HG02970 (cell line): ENCODE results near the gene SVIL.
"Not testable (repeated sequence)": the region's sequence is repeated elsewhere in the genome, so short reads cannot be mapped to it uniquely, and the experiment has no call there.

Source experiments
- ATAC-seq: cut with Tn5 transposase; IDR thresholded peaks from one replicate; pipeline ENCODE4 v1.9.1; 2021; ENCODE audit warnings: mild to moderate bottlenecking, moderate library complexity, moderate number of reproducible peaks; ENCODE audit not compliant: unreplicated experiment, low FRiP score

Gene SVIL

GRCh38 chr10:29607576-29607975 lies 27.2 kb downstream of the SVIL start:
- no peak for ATAC-seq

DNA sequence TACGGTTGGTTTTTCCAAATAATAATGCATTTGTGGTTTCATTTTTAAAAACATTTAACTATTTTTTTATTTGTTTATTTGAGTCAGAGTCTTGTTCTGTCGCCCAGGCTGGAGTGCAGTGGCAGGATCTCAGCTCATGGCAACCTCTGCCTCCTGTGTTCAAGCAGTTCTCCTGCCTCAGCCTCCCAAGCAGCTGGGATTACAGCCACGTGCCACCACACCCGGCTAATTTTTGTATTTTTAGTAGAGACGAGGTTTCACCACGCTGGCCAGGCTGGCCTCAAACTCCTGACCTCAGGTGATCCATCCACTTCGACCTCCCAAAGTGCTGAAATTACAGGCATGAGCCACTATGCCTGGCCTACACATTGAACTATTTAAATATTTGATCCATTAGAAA lies 28.1 kb downstream of the SVIL start:
- ATAC-seq, result not testable (repeated sequence)

DNA sequence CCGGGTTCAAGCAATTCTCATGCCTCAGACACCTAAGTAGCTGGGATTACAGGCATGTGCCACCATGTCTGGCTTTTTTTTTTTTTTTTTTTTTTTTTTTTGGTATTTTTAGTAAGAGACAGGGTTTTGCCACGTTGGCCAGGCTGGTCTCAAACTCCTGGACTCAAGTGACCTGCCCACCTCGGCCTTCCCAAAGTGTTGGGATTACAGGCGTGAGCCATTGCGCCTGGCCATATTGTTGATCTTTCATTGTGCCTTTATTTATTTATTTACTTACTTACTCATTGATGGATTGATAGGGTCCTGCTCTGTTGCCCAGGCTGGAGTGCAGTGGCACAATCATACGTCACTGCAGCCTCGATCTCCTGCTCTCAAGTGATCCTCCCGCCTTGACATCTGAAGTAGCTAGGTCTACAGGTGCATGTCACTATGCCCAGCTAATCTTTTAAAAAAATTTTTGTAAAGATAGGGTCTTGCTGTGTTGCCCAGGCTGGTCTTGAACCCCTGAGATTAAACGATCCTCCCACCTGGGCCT lies 30.4 kb downstream of the SVIL start:
- no peak for ATAC-seq

- no peak for ATAC-seq
These were observed 31.4 kb downstream of the SVIL start for GRCh38 chr10:29603223-29603896.

DNA sequence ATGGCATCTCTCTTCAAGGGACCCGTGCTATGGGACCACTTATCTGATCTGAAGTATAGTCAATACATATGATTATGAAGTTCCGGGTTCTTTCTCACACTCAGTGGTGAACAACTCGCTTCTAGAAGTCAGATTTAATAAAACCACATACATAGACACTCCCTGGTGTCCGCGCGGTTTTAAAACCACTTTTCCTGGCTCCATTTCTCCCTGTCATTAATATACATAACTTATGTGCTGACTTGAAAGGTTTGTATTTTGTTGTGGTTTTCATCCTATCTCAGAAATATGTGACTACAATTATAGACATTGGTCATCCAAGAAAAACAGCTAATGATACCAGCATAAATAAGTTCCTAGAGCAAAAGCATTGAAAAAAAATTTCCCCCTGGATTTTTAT lies 34.0 kb downstream of the SVIL start:
- ATAC-seq, result no peak

DNA sequence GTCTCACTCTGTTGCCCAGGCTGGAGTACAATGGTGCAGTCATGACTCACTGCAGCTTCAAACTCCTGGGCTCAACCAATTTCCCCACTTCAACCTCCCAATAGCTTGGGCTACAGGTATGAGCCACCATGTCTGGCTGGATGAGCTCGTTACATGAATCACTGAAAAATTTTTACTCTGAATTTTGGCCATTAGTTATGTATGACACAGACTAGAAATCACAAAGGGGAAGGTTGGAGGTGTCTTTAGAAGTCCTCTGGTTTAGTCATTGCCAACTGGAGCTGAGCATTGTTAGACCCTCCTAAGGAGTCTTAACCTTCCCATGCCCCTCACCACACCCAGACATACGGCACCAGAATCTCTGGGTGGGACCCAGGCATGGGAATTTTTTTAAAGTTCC lies 34.7 kb downstream of the SVIL start:
- ATAC-seq, result no peak

DNA sequence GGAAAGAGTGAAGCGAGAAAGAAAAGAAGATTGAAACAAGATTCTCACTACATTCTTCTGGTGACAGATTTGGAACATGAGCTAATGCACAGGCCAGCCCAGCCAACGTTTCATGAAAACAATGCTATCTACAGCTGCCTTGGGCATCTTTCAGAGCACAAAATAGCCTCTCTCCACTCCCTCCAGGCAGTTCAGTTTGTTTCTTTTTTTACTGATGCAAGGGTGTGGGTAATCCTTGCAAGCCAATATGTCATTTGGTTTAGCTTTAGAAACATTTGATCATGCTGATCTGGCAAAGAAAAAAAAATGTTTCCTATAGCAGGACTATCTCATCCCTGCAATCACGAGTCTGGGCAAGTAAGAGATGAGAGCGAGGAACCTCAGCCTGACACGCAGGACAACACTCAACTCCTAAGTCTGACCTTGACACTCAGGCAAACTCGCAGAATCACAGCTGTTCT lies 35.9 kb downstream of the SVIL start:
- no peak for ATAC-seq

DNA sequence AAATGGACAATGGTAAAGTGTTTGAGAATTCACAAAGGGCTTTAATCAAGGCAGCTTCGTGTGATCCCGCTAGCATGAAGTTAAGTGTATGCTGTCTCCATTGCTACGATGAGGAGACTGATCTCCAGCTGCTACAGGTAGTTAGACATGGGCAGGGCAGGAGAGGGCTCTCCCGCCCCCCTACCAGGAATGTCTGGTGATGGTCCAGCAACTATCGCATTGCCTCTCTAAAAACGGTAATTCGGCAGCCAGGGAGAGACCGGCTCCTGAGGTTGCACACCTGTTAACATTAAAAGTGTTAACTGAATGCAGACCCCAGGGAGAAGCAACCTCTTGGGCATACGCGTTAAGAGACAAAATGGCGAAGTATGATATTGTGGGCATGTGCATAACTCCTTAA lies 37.9 kb downstream of the SVIL start:
- ATAC-seq, result no peak

- no peak for ATAC-seq
These were observed 38.4 kb downstream of the SVIL start for GRCh38 chr10:29596356-29596755.

DNA sequence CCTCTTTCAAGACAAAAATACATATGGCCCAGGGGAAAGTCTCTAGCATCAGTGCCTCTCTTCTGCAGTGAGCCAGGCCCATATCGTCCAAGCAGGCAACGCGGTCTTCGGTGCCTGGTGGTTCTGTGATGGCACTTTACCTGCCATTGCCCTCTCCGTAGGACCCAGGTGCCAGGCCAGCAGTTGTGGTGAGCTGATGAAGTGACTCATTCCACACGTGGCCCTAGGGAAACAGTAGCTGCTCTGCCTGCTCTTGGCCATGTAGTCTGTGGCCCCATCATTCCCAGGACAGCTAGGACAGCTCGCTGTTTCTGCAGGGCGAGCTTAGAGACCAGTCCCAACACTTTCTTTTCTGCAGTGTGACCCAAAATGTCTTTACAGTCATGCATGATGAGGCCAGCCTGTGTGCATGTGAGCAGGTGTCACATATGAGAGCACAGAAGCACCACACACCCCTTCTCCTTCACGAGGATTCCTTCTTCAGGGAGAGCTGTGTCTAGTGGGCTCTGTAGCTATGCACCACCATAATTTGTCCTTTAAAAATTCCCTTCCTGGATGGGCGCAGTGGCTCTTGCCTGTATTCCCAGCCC lies 39.0 kb downstream of the SVIL start:
- no peak for ATAC-seq

DNA sequence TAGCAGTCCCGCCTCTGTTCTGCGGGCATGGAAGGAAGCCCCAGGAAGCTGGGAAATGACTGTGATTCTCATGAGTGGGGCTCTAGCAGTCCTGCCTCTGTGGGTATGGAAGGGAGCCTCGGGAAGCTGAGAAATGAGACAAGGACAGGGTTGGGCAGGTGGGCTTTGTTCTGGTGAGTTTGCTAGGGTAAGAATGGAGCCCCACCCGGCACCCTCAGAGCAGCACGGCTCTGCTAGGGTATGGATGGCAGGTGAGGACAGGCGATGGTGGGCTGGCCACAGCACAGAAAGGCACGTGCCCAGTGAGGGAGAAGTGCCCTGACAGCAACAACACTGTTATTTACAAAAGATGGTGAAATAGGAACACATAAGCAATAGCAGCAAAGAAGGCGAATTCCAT lies 39.6 kb downstream of the SVIL start:
- no peak for ATAC-seq

DNA sequence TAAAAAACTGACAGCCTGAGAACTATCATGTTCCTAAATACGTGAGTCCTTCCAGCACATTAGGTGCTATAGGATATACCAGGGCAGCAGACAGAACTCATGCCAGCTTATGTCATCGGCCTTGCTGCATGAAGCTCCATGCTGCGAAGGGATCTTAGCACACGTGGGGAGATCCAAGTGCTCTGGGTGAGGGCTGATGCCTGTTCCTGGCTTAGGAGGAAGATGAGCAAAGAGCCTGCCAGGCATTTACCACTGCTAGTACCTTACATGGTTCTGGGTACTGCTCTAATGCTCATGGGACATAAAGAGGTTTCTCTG lies 43.2 kb downstream of the SVIL start:
- no peak for ATAC-seq

DNA sequence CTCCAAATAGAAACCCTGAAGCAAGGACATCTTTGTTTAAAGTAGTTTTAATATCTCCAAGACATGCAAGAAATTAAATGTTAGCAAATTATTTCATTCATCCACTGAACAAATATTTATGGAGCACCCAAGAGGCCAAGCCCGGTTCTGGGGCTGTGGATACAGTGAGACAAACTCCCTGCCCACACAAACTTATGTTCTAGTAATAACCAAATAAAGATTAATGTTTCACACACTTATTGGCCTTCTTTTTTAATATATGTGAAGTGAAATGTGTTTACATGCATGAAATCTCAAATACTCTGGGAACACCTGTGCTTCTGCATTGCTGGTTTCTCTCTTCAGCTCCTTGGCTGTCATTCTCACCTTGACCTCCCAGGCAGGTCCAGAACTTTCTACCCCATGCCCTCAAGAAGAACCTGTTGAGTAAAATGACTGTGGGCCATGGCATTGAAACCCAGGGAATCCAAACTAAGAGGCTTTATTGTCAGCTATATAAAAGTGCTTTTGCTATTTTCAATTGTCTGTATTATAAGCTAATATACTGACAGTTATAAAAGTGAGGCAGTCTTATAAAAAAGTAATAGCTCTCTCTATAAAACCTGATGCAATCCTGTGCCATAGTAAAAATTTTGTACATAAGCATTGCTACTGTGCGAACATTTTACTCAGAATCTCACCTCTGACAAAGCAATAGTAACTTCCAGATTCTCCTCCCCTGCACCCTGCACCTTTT lies 43.7 kb downstream of the SVIL start:
- no peak for ATAC-seq

DNA sequence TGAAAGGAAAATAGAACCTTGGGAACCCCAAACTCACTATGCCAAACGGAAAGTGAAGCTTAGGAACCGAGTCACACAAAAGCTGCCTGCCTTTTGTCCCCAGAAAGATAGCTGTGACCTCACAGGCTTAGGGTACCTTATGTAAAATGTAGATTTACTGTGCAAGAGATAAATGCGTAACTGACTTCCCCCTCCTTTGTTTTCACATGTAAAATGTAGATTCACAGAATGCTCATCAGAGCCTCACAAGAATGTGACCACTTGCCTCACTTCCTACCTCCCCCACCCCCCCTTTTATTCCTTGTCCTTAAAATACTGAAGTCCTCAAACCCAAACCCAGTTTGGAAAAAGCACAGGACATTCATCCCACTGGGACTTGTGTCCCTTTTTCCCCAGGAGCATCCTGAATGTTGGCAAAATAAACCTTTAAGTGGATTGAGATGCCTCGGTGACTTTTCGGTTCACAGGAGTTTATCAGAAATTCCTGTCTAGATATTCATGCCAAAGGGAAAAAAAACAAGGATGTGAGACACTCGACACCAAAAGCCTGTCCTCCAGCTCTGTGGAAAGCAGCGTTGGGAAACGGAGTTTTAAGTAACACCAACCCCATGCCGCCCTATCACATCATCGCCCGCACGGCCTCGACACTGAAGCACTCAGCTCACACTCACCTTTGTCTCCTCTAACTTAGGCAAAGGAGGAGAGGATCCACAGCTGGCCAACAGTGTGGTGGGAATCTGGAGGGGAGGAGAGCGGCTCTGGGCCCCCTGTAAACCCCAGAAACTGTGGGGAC lies 45.9 kb downstream of the SVIL start:
- no peak for ATAC-seq

DNA sequence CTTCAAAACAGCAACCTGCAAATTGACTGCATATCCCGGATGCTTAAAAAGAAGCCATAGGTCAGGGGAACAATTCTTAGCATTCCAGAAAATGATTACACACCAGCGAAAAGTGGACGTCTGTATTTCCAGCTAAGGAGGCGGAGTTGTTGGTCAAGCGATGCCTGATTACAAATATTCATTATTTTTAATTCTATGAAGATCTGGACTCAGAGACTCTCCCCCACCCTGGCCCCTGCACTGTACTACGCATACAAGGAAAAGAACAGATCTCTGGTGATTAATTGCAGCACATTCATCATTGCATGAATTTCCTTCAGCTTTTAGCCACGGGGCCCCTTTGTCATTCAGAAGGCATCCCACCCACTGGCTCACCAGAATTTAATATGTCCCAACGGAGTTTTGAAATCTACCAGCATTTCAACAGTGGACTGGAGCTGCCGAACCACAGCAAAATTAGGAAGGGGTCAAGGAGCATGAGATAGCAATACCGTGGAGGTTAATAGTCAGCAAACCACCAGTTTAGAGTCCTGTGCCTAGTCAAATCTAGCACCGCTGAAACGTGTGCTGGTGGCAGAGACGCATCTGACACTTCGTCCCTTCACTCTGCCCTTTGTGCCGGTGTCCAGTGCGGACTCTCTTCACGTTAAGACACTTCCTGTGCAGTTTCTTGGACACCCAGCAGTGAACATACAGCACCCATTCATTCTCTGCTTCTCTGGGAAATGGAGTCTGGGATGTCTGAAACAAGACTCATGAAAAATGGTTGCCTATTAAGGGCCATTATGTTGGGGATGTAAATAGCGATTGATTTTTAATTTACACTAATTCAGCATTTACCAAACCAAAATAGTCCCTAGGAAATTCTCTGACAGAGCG lies 46.8 kb downstream of the SVIL start:
- not testable (repeated sequence) for ATAC-seq

- ATAC-seq, result not testable (repeated sequence)
These were observed 47.5 kb downstream of the SVIL start for GRCh38 chr10:29587102-29587749.

DNA sequence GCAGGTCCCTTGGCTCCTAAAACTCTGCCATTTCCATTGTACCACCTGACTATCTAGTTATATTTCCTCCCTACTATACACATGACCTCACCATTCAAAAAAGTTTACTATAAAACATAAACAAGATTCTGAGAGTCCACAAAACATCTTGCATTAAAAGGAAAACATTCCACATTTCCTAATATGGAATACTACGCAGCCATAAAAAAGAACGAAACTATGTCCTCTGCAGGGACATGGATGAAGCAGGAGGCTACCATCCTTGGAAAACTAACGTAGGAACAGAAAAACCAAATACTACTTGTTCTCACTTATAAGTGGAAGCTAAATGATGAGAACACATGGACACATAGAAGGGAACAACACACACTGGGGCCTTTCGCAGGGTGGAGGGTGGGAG lies 48.3 kb downstream of the SVIL start:
- ATAC-seq, result no peak

DNA sequence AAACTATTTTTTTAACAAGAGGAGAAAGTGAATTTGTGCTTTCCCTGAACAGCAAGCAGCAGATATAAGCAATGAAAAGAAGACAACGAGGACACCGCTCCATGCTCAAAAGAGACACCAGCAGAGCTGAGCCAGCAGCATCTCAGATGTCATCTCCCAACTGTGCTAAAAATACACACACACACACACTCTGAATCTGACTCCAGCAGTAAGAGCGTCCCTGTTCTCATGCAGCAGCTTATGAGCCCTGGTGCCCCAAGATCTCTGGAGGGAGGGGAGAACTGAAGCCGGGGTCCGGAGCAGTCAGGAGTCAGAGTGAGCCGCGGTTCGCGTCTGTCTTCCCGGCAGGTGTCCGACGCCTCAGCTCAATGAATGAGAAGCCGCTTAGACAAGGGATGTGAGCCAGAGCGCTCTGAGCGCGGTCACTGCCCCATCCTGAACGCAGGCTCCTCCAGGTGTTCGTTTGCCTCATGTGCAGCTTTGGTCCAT lies 49.2 kb downstream of the SVIL start:
- ATAC-seq, result no peak

DNA sequence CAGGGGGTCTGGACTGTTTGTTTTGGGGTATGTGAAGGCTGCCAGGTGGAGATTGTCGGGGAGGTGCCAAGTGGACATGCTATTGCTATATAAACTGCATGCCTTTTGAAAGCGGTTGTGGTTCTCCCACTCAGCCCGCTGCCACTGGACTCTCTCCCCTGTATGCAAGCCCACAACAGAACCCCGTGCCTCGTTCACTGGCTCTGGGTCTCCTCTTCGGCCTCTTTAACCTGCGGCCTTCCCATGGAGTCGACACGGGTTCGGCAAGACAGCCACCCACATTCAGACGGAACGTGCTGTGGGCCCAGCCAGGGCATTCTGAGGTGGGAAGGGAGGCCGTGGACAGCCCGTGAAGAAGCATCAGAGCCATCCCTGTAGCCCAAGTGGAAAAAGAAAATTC lies 50.3 kb downstream of the SVIL start:
- no peak for ATAC-seq
